HG03175 (cell line): Measurements from ENCODE around the gene SLC38A4.
"Not testable (repeated sequence)": the region's sequence is repeated elsewhere in the genome, so short reads cannot be mapped to it uniquely, and the experiment has no call there.

Source experiments
- ATAC-seq: cut with Tn5 transposase; IDR thresholded peaks from one replicate; pipeline ENCODE4 v1.9.1; 2021; ENCODE audit warnings: mild to moderate bottlenecking, moderate library complexity; ENCODE audit not compliant: unreplicated experiment

The SLC38A4 gene

DNA sequence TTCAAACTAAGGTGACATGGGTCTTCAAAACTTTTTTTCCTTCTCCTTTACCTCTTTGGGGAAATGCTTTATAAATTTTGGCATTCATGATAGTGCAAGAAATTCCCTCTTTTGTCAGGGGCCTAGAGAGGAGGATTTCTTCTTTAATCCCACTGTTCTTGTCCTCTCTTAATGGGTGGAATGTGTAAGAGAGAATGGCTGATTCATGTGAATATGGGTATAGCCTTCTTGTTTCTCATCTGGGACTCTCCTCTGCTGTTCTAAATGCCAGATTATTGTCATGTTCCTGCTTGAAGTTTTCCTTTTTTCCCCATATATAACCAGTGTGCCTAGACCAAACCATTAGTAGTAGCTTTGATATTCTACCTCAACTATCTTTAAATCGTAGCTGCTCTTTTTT, 46.7 kb downstream of the SLC38A4 start:
- ATAC-seq = no peak

GRCh38 chr12:46778415-46778814, 47.4 kb downstream of the SLC38A4 start:
- ATAC-seq = no peak

- ATAC-seq = no peak
These were observed 48.2 kb downstream of the SLC38A4 start for GRCh38 chr12:46777587-46777986.

DNA sequence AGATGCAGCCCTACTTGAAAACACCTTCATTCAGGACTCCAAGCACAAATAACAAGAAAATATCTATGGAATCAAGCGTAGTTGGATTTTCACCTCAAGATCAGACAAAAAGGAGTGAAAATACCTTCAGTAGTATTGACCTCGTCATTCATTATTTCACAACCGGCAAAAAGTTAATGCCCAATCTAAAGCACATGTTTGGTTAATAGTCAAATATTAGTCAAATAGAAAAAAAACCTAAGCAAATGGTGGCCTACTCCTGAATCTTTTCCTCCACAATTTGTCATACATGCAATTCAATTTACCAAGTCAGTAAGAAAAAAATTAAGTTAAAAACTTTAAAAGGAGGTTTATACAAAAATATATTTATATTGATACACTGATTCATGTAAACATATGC, 50.0 kb downstream of the SLC38A4 start:
- no peak for ATAC-seq

- ATAC-seq = no peak
These were observed 51.5 kb downstream of the SLC38A4 start for GRCh38 chr12:46774322-46774633.

- no peak for ATAC-seq
These were observed 52.0 kb downstream of the SLC38A4 start for GRCh38 chr12:46773586-46774321.

- no peak for ATAC-seq
These were observed 54.4 kb downstream of the SLC38A4 start for GRCh38 chr12:46771268-46771827.

- ATAC-seq = no peak
These were observed 55.2 kb downstream of the SLC38A4 start for GRCh38 chr12:46770501-46771183.

DNA sequence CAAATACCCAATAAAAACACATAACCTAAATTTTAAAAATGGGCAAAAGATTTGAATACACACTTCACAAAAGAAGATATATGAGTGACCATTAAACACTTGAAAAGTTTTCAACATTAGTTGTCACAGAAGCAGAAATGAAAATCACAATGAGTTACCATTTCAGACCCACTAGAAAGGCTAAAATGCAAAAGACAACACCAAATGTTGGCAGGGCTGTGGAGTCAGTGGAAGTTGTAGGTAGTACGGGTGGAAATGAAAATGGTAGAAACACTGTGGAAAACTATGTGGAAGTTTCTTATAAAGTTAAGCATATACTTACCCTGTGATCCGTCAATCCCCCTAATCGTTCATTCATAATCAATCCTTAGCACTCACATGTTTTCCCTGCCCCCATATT, 61.8 kb downstream of the SLC38A4 start:
- no peak for ATAC-seq

GRCh38 chr12:46763230-46763629, 62.6 kb downstream of the SLC38A4 start:
- no peak for ATAC-seq

- no peak for ATAC-seq
These were observed 71.2 kb downstream of the SLC38A4 start for GRCh38 chr12:46754550-46754949.

GRCh38 chr12:46752396-46752795, 73.4 kb downstream of the SLC38A4 start:
- no peak for ATAC-seq

DNA sequence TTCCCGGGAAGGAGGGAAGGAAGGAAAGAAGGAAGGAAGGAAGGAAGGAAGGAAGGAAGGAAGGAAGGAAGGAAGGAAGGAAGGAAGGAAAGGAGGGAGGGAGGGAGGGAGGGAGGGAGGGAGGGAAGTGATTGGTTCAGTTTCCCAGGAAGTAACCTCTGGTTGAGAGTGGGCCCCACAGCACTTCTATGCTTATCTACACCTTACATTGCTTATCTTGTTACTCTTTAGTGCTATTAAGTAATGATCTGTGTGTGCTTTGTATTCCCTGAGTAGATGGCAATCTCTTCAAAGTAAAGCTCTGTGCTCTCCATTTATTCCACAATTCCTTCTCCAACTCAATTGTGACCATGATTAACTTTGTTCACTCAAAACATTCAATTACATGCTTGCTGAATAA, 74.6 kb downstream of the SLC38A4 start:
- ATAC-seq = no peak

- no peak for ATAC-seq
These were observed 76.5 kb downstream of the SLC38A4 start for GRCh38 chr12:46749322-46749721.

DNA sequence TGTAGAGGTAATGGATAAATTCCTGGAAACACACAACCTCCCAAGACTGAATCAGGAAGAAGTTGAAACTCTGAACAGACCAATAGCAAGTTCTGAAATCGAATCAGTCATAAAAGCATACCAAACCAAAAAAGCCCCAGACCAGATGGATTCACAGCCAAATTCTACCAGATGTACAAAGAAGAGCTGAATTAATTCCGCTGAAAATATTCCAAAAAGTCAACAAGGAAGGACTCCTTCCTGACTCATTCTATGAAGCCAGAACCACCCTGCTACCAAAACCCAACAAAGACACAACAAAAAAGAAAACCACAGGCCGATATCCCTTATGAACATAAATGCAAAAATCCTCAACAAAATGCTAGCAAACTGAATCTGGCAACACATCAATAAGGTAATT, 81.5 kb downstream of the SLC38A4 start:
- no peak for ATAC-seq

DNA sequence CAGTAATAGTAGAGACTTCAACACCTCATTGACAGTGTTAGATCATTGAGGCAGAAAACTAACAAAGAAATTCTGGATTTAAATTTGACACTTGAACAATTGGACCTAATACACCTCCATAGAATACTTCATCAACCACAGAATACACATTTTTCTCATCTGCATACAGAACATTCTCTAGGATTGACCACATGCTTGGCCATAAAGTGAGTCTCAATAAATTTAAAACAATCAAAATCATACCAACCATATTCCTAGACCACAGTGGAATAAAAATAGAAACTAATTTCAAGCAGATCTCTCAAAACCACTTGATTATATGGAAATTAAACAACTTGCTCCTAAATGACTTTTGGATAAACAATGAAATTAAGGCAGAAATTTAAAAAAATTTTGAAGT, 82.3 kb downstream of the SLC38A4 start:
- no peak for ATAC-seq

DNA sequence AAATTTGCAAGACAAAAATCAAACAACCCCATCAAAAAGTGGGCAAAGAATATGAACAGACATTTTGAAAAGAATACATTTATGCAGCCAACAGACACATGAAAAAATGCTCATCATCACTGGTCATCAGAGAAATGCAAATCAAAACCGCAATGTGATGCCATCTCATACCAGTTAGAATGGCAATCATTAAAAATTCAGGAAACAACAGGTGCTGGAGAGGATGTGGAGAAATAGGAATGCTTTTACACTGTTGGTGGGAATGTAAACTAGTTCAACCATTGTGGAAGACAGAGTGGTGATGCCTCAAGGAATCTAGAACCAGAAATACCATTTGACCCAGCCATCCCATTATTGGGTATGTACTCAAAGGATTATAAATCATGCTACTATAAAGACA, 83.5 kb downstream of the SLC38A4 start:
- ATAC-seq = not testable (repeated sequence)

DNA sequence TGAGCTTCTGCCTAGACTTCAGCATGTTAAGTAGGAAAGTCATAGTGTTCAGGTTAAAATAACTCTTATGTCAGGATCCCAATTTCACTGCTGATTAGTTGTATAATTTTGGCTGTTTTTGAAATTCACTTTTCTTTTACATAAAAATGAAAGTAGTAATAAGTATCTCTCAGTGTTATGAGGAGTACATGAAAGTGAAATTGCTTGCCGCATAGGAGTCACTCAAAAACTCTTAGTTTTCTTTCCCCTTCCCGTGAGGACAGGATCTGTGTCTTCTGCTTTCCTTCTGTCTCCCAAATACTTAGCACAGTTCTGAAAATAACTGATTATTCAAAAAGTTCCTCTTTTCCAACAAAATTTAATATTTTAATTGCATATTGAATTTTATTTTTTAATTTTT, 100.5 kb downstream of the SLC38A4 start:
- ATAC-seq = no peak

DNA sequence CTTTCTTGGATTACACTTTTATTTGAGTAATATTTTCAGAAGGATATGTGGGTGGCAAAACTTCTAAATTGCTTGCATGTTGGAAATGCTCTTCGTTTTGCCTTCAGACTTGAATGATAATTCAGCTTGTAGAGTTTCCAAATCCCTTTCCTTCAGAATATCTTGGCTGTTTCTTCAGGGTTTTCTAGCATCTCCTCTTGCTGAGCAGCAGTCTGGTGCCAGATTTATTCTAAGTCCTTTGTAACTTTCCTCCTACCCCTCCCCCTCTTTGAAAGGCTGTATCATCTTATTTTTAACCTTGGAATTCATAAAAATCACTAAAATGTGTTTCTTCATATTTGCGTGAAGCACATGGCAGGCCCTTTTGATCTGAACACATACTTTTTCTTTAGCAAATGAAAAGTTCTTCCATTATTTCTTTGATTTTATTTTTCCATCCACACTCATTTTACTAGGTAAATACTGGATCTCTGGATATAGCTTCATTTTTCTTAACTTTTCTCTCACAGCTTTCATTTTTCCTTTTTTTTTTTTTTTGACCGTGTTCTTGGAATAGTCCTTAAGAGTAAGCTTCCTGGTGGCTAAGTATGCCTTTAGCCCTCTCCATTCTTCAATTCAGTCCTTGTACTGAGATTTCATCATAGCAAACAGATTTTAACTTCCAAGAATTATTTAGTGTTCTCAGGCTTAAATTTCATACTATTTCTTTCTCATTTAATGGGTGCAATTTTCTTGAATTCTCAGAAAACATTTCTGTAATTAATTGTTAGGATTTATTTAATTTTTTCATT, 102.0 kb downstream of the SLC38A4 start:
- ATAC-seq = no peak

GRCh38 chr12:46722394-46723185, 103.2 kb downstream of the SLC38A4 start:
- ATAC-seq = no peak

- ATAC-seq = no peak
These were observed 107.3 kb downstream of the SLC38A4 start for GRCh38 chr12:46718495-46718894.
